Femur (tissue), 1 donor: ENCODE measurements around the gene NDUFS8.

ENCODE experiments used
- DNase-seq: peaks from one replicate; pipeline ENCODE4 v3.0.0-alpha.2; 2017

NDUFS8 gene

GRCh38 chr11:68038226-68038717 is 7.8 kb downstream of the NDUFS8 start:
- peak; percentile 34 for DNase-seq

GRCh38 chr11:68038718-68039525 is 8.4 kb downstream of the NDUFS8 start, which contains the start of gene TCIRG1:
TCIRG1 (plus strand) TSS chr11:68039025; CDS start chr11:68041272, 2,247 bp downstream.
- DNase-seq = peak; percentile 91

GRCh38 chr11:68039526-68040086 is 9.1 kb downstream of the NDUFS8 start:
- peak; percentile 46 for DNase-seq

- DNase-seq = peak; percentile 82
Measured at GRCh38 chr11:68040101-68040956, 9.8 kb downstream of the NDUFS8 start.

- peak; percentile 32 for DNase-seq
Measured at GRCh38 chr11:68040957-68041591, 10.6 kb downstream of the NDUFS8 start.

- peak; percentile 20 for DNase-seq
Measured at GRCh38 chr11:68041617-68042218, 11.2 kb downstream of the NDUFS8 start.

- peak; percentile 26 for DNase-seq
Measured at GRCh38 chr11:68042219-68043028, 11.9 kb downstream of the NDUFS8 start.

GRCh38 chr11:68043029-68043348 is 12.5 kb downstream of the NDUFS8 start:
- DNase-seq = no peak

GRCh38 chr11:68043349-68044144 is 13.1 kb downstream of the NDUFS8 start:
- DNase-seq = peak; percentile 56

- no peak for DNase-seq
Measured at GRCh38 chr11:68044145-68044813, 13.8 kb downstream of the NDUFS8 start.

- DNase-seq = no peak
Measured at GRCh38 chr11:68044898-68045351, 14.4 kb downstream of the NDUFS8 start.

- DNase-seq = no peak
Measured at GRCh38 chr11:68047437-68048290, 17.2 kb downstream of the NDUFS8 start.

GRCh38 chr11:68048681-68049508 is 18.4 kb downstream of the NDUFS8 start:
- DNase-seq = no peak

- DNase-seq = no peak
Measured at GRCh38 chr11:68049509-68050370, 19.3 kb downstream of the NDUFS8 start.

GRCh38 chr11:68050371-68050841 is 19.9 kb downstream of the NDUFS8 start:
- no peak for DNase-seq

- no peak for DNase-seq
Measured at GRCh38 chr11:68051191-68052136, 21.0 kb downstream of the NDUFS8 start.
